Measurements from ENCODE around the gene SEMA3A.

DNA sequence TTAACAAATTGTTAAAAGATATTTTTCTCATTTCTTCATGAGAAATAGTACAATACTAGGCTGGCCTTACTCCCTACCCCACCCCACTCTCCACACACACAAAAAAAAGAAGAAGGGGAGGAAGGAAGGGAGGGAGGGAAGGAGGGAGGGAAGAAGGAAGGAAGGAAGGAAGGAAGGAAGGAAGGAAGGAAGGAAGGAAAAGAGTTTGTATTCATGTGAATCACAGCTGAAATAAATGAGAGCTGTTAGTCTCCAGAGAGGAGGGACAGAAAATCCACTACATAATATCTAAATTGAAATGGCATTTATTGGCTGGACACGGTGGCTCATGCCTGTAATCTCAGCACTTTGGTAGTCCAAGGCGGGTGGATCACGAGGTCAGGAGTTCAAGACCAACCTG is 57.8 kb downstream of the SEMA3A start:
- TF ChIP-seq, protein P1, sequence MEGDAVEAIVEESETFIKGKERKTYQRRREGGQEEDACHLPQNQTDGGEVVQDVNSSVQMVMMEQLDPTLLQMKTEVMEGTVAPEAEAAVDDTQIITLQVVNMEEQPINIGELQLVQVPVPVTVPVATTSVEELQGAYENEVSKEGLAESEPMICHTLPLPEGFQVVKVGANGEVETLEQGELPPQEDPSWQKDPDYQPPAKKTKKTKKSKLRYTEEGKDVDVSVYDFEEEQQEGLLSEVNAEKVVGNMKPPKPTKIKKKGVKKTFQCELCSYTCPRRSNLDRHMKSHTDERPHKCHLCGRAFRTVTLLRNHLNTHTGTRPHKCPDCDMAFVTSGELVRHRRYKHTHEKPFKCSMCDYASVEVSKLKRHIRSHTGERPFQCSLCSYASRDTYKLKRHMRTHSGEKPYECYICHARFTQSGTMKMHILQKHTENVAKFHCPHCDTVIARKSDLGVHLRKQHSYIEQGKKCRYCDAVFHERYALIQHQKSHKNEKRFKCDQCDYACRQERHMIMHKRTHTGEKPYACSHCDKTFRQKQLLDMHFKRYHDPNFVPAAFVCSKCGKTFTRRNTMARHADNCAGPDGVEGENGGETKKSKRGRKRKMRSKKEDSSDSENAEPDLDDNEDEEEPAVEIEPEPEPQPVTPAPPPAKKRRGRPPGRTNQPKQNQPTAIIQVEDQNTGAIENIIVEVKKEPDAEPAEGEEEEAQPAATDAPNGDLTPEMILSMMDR (IDR thresholded peaks at IDR 0.05), result no peak
- TF ChIP-seq POLR2A (IDR thresholded peaks at IDR 0.05), result no peak

Data from heart left ventricle (tissue), 13 donors.